Left renal pelvis (tissue), 4 donors: ENCODE data around the gene ZMYM3. TPM values are rescaled to one million over a fixed set of nuclear protein-coding genes. Genes with fewer than 3 reads are reported as not detected.

Source experiments
- DNase-seq, 4 donors: peaks; one replicate each; pipeline ENCODE4 v3.0.0-alpha.2; 2013; ENCODE audit warnings: low read depth in 4 of 4, low spot score in 3 of 4
- polyA plus RNA-seq, 4 donors: library from polyadenylated mRNA; unstranded; fragments of 120-200 nt; gene quantifications; one replicate each; pipeline ENCODE4 v1.2.1, GENCODE V29; 2013; ENCODE audit not compliant: insufficient read length in 4 of 4

Gene ZMYM3
- polyA plus RNA-seq, 4 donors: 50.3 to 64.5 (median 57.9) TPM

DNA sequence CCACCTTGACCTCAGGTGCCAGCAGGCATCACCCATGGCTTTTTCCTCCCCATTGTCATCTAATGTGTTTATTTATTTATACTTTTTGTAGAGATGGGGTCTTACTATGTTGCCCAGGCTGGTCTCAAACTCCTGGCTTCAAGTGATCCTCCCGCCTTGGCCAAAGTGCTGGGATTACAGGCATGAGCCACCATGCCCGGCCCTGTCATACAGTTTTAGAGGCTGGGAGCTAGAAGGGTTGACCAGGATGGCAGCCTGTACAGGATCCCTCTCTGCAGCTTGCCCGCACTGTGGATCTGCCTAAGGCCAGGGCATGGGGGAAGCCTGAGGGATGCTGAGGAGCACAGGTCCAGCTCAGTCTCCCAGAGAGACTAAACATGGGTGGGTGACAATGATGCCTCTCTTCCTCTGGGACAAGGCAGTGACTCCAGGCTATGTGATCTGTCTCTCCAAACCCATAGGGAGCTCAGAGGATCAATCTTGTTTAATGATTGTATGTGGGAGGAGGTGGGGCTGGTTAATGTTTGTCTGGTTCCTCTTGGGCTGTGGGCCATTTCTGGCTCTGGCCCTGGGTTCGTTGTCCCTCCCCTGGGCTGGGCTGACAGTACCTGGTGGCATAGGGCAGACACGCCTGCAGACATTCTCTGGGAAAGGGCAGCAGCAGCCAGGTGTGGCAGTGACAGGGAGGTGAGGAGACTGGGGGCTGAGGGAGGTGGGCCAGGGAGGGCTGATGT, 39.2 kb downstream of the ZMYM3 start:
- DNase-seq: no peak

DNA sequence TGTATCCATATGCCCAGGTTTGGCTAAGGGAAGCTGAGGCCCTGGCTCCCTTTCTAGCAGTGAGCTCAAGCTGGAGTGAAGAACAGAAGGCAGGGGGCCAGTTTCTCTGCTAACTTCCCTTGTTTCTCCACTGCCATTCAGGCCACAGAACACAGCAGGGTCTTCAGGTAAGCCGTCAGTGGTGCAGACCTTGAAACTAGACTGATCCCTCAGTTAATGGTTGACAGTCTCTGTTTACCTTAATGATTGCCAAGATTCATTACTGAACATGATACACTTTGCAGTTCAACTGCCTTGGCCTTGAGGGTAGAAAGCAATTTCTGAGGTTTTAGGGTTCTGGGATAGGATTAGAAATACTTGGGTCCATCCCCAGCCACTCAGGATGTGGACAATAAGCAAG, 39.8 kb downstream of the ZMYM3 start:
- DNase-seq: no peak

- DNase-seq: no peak
These were observed 41.4 kb downstream of the ZMYM3 start for GRCh38 chrX:71212536-71212935.

GRCh38 chrX:71210816-71211215, 43.1 kb downstream of the ZMYM3 start:
- no peak for DNase-seq

GRCh38 chrX:71199252-71200008, 54.5 kb downstream of the ZMYM3 start:
- no peak for DNase-seq

- no peak for DNase-seq
These were observed 55.9 kb downstream of the ZMYM3 start for GRCh38 chrX:71198066-71198465.

GRCh38 chrX:71195964-71196649, 57.8 kb downstream of the ZMYM3 start:
- no peak for DNase-seq

DNA sequence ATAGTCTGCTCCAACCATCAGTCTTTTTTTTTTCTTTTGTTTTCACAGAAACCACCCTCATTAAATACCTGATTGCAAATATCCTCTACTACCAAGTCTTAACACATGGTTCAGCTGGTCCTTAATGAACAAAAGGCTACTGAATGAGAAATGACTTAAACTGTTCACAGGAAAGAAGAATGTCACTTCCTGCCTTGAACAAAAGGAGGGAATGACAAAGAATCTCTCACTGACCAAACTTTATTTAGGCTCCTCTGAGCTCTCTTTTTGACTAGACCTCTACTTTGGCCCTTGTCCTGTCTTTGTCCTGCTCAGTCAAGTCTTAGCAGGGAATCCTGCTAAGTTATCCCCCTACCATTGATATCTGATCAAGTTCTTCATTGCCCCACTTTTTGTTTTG, 62.7 kb downstream of the ZMYM3 start:
- no peak for DNase-seq

Other genes starting within 250 kb of the ZMYM3 start
- 10 to 100 TPM; 36.6 to 54.4 (median 51.8) TPM for gene SNX12, start 185.8 kb downstream of the ZMYM3 start, polyA plus RNA-seq
- gene FOXO4, start 158.3 kb downstream of the ZMYM3 start, polyA plus RNA-seq: 10 to 100 TPM; 18.9 to 25.2 (median 22.4) TPM
- gene CXorf65, start 147.4 kb downstream of the ZMYM3 start, polyA plus RNA-seq: under 1 TPM in 2 of 4 donors, not detected in 2; 0.20 to 0.37 TPM
- gene IL2RG, start 142.6 kb downstream of the ZMYM3 start, polyA plus RNA-seq: 1 to 10 TPM in 3 of 4 donors, under 1 TPM in 1; 0.93 to 3.9 (median 1.2) TPM
- 10 to 100 TPM; 35.9 to 59.1 (median 41.0) TPM for gene MED12, start 135.5 kb downstream of the ZMYM3 start, polyA plus RNA-seq
- 10 to 100 TPM in 1 of 4 donors, 1 to 10 TPM in 3; 4.4 to 14.2 (median 5.7) TPM for gene NLGN3, start 109.3 kb downstream of the ZMYM3 start, polyA plus RNA-seq
- gene GJB1, start 30.9 kb downstream of the ZMYM3 start, polyA plus RNA-seq: 10 to 100 TPM in 3 of 4 donors, under 1 TPM in 1; 0.96 to 47.7 (median 37.3) TPM
- 100 to 1,000 TPM; 466 to 632 (median 584) TPM for gene NONO, start 29.5 kb upstream of the ZMYM3 start, polyA plus RNA-seq
- 1 to 10 TPM in 3 of 4 donors, under 1 TPM in 1; 0.75 to 3.3 (median 1.1) TPM for gene ITGB1BP2, start 47.6 kb upstream of the ZMYM3 start, polyA plus RNA-seq
- 10 to 100 TPM; 33.2 to 41.8 (median 38.2) TPM for gene TAF1, start 112.2 kb upstream of the ZMYM3 start, polyA plus RNA-seq